Left hindlimb (tissue), 1 donor: ENCODE measurements around the gene YWHAB.
A peak's percentile ranks its signal among the peaks of the same experiment; 100 is the strongest.
"Not testable (repeated sequence)": the region's sequence is repeated elsewhere in the genome, so short reads cannot be mapped to it uniquely, and the experiment has no call there.

Experiments used
- DNase-seq: peaks from one replicate; pipeline ENCODE4 v3.0.0-alpha.2; 2018

The YWHAB gene

GRCh38 chr20:44869471-44869870 is 16.0 kb upstream of the YWHAB start:
- DNase-seq, result no peak

DNA sequence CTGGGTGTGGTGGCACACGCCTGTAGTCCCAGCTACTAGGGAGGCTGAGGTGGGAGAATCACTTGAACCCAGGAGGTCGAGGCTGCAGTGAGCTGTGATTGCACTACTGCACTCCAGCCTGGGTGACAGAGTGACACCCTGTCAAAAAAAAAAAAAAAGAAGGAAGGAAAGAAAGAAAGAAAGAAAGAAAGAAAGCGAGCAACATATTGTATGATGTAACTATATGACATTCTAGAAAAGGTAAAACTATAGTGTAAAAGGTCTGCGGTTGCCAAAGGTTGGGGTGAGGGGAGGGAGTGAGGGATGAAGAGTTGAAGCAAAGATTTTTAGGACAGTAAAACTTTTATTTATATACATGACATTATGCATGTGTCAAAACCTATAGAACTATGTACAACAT is 3.1 kb upstream of the YWHAB start:
- DNase-seq, result not testable (repeated sequence)

GRCh38 chr20:44883214-44883902 is 2.1 kb upstream of the YWHAB start:
- no peak for DNase-seq

DNA sequence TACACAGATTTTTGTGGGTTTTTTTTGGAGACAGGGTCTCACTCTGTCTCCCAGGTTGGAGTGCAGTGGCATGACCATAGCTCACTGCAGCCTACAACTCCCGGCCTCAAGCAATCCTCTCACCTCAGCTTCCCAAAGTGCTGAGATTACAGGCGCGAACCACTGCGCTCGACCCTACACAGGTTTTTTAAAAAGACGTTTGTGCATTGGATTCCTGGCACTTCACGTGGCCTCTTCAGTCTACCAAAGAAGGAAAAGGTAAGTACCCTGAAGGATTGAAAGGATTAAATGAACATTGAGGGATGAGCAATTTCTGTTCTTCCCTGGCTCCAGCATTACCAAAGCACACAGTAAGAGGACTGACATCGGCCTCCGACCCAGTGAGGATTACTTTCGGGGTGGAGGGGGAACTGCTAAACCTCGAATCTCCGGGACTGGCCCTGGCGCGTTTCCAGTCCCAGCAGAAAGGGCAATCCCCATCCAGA is 556 bp upstream of the YWHAB start:
- no peak for DNase-seq

GRCh38 chr20:44886266-44886651 is 754 bp downstream of the YWHAB start:
- no peak for DNase-seq

- DNase-seq, result no peak
Observed at GRCh38 chr20:44886828-44887227, 1.3 kb downstream of the YWHAB start.

DNA sequence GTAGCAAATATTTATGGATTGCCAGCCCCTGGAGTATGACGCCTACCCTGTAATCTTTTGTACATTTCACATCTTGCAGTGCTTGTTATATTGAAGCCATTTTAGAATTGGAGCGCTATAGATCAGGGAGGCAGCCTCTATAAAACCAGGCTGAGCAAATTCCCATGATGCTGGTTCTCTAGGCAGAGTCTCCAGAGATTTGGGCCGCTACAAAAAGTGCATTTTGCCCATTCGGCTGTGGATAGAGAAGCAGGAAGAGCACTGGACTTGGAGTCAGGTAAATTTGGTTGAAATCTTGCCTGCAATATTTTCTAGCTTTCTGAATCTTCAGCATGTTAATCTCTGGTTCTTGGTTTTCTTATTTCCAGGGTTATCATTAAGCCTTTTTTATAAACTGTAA is 2.0 kb downstream of the YWHAB start:
- DNase-seq, result no peak

DNA sequence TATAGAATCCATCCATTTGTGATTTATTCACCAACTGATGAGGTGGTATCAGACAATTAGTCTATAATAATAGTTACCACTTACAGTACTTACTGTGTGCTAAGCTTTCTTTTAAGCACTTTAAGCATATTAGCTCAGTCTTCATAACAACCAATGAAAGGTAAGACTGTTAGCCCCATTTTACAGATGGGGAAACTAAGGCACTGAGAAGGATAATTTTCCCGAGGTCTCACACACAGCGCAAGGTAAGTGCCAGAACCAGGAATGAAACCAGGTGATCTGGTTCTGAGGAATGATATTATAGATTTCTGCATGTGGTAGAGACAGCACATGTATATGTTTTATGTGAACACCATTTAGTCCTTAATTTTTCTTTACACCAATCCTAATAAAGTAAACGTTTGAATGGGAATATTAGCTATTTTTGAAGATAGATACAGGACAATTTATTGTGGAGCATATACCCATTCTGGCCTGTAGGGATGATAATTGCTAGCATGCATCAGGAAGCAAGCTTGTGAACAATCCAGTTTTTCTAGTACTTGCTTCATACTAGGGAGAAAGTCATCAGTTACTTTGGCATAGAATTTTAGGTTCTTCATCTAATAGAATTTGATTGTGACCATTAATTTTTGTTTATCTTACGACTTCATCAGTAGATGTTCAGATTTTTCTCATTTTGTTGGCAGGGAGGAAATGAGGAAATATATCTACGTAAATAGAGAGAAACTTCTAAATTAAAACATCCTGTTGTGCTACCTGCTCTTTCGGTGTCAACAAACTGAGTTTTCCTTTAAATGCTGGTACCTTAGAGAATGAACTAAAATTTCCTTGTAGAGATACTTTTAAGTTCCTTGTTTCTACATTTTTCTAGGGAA is 3.0 kb downstream of the YWHAB start:
- no peak for DNase-seq

DNA sequence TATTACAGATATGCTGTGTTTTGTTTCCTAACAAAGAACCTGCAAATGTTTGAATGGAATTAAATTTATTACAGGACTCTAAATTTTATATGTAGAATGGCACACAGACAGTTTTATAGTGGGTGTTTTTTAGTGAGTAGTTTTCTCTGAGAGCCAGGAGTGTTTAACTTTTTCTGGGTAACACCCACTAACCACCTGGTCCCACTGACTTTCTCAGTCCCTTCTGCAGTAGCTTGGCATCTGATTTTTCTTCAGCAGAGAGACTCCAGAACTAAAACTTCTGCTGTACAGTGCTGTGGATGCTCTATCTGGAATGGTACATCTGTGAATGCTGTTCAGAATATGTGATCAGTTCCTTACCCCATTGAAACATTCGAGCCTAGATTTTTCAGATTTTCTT is 6.3 kb downstream of the YWHAB start:
- DNase-seq, result no peak

DNA sequence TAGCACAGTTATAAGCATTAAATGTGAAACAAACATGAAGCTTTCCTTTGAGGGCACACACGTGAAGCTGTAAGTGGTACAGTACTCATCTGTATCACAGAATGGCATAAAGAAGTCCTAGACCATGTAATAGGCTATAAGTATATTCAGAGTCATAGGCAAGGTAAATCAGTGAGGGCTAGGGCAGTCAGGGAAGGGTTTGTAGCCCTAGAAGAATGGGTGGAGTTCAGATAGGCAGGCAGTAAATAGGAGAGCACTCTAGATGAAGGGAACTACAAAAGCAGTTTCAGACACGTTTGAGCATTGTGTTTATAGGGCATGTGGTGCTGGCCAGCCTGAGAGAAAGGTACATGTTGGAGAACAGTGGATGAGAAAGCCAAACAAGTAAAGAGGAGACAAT is 9.5 kb downstream of the YWHAB start:
- no peak for DNase-seq

- DNase-seq, result no peak
Observed at GRCh38 chr20:44896583-44896982, 11.1 kb downstream of the YWHAB start.

- no peak for DNase-seq
Observed at GRCh38 chr20:44897133-44897532, 11.6 kb downstream of the YWHAB start.

DNA sequence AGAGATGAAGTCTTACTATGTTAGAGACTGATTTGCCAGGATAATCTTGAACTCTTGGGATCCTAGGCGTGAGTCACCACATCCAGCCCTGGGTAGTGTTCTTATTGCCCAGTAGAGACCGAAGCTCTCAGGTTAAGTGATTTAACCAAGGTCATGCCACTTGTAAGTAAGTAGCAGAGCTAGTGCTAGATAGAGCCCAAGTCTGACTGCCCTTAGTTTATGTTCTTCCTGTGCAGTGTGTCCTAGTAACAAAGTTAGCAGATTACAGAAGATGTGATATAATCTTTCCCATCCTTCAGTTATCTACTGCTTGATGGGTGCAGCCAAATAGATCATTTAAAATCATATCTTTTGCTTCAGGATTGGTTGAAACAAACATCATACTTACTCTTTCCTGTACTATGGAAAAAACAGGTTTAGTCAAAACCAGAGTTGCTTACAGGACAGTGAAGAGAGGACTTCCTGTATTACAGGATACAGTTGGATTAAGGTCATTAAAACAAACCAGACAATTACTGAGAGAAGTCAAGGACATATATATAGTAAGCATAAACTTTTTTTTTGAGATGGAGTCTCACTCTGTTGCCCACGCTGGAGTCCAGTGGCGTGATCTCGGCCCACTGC is 14.8 kb downstream of the YWHAB start:
- DNase-seq, result no peak

DNA sequence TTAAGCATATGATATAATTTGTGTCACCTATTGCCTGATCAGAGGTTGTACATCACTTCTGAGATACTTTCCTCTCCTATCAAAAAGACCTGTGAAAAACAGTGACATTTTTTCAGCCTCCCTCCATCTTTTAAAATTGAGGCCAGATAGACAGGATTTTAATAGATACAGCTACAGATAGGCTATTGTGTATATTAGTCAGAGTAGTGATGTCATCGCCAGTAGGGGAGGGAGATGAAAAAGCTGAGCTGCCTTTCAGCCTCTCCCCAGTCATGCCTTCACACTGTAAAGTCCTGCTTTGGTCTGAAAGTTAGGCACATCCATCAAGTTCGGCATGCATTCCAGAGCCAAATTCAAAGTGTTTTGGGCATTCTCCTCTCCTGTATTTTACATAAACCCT is 16.5 kb downstream of the YWHAB start:
- no peak for DNase-seq

- DNase-seq, result no peak
Observed at GRCh38 chr20:44904377-44904776, 18.9 kb downstream of the YWHAB start.

DNA sequence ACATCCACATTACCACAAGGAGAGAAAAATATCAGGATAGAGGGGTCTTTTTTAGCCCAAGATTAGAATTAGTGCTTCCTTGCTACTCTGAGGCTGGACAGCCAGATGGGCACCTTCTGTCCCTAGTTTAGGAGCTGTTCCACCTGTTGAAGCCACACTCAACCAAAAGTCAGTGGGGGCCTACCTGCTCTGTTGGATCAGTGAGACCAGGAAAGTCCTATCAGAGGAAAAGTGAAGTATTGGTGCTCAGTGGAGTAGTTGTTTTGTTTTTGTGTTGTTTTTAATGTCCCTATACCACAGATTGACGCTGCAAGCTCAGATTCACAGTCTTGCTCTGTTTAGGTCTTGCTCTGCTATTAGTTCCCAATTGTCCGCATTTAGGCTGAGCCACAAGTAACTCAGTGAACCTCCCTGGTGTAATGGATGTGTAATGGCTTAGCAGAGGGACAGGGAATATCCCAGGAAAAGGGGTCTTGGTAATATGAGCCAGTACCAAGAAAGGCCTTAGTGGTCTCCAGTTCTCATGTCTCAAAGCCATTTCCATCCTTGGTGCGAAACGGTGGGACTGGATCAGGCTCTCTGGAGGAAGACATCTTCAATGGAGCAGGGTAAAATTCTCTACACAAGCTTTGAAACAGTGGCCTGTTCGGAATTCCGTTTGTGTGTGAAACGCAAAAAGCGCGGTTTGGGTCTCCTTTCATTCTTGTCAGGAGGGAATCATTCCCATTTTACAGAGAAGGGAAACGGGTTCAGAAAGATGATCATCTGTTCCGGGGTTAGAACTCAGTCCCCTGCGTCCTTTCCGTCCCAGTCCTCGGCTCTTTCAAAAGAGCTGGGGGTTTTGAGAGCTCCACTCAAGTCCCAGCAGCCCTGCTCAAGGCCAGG is 23.7 kb downstream of the YWHAB start:
- no peak for DNase-seq

DNA sequence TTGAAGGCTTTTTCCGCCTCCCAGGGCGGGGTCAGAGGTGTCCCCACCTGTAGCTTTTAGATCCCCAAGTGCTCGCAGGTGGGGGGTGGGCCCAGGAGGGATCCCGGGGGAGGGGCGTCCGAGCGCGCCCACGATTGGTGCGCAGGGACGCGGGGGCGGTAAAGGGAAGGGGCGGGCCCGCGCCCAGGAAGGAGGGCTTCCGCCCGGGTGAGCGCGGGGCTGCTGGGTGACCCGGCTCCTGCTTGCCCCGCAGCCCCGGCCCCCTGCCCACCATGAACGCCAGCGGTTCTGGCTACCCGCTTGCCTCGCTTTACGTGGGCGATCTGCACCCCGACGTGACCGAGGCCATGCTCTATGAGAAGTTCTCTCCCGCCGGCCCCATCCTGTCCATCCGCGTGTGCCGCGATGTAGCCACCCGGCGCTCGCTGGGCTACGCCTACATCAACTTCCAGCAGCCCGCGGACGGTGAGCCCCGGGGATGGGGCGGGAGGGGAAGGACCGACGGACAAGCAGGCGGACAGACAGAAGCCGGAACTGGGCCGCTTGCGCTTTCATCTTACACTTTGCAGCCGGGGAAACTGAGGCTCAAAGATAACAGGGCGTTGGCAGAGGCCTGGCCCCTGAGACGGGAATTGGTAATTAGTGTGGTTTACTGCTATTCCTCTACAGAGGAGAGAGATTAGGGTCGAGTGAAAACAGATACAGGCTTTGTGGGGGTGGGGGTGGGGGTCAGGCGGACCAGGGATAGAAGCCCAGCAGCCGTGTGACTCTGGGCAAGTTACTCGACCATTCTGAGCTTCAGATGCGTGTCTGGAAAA is 24.6 kb downstream of the YWHAB start, which contains the start of gene PABPC1L:
Gene PABPC1L, plus strand, starts transcription at position 189 of the 818 bp plus-strand sequence. Its CDS starts 84 bp downstream, at position 273.
- peak; percentile 70 for DNase-seq

GRCh38 chr20:44910690-44911262 is 25.3 kb downstream of the YWHAB start:
- no peak for DNase-seq

GRCh38 chr20:44911264-44911921 is 25.9 kb downstream of the YWHAB start:
- DNase-seq, result no peak

GRCh38 chr20:44912189-44912588 is 26.7 kb downstream of the YWHAB start:
- DNase-seq, result no peak

DNA sequence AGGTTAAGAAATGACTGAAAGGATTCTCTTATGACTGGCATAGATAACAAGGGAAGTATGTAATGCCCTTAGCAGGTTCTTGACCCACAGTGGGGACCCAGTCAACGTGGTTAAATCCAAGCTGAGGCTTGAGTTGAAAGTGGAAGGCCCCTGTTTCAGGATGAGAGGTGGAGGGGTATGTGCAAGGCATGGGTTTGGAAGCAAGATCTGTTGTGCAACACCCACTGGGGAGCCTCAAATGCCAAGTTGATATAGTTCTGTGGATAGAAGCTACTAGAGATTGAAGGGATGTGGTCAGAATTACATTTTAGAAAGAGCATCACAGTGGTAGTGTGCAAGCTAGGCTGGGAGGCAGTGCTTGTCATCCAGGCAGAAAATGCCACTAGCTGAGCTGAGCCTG is 29.4 kb downstream of the YWHAB start:
- no peak for DNase-seq
